IPS DF 4.7 (cell line): ENCODE measurements around the gene EN1.

Source experiments
- DNase-seq: peaks from one replicate; pipeline ENCODE4 v3.0.0-alpha.2; 2013; ENCODE audit warnings: low spot score; ENCODE audit errors: extremely low read depth

The EN1 gene

GRCh38 chr2:118846953-118847761 is at the start of gene EN1:
TSS of gene EN1 (minus strand) at chr2:118847648. CDS start at chr2:118847167, 481 bp downstream.
- no peak for DNase-seq

GRCh38 chr2:118893100-118893499 is 45.7 kb upstream of the EN1 start:
- no peak for DNase-seq

GRCh38 chr2:118889995-118890394 is 42.5 kb upstream of the EN1 start:
- no peak for DNase-seq

DNA sequence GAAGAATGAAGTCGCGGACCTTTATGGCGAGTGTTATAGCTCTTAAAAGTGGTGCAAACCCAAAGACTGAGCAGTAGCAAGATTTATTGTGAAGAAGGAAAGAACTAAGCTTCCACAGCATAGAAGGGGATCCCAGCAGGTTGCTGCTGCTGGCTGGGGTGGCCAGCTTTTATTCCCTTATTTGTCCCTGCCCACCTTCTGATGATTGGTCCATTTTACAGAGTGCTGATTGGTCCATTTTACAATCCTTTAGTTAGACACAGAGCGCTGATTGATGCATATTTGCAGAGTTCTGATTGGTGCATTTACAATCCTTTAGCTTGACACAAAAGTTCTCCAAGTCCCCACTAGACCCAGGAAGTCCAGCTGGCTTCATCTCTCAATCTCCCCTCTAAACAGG is 36.3 kb upstream of the EN1 start:
- no peak for DNase-seq

DNA sequence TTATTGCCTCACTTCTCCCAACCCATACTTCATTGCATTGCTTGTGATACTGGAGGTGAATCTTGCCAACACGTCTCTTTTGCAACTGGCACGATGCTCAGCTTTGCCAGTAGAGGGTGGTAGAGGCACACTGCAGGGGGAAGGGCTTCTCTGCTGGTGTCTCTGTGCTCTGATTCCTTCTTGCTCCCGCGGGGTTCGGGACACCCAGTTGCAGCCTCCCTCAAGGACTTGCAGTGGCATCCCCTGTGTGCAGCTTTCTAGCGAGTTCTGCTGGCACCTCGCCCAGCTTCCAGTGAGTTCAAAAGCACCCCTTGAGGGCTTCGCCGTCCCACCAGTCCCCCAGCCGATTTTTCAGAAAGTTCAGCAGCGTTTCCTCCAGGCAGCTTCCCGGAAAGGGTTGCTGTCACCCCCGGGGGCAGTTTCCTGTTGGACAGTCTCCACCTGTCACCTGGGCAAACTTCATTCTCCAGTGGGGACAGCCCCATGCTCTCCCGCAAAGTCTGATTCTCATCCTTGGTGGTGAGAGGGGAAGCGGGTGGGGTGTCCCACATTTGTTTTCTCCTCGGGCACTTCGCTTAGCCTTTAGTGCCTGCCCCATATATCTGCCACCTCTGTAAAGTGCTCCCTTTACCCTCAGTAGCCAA is 35.4 kb upstream of the EN1 start:
- DNase-seq = no peak

DNA sequence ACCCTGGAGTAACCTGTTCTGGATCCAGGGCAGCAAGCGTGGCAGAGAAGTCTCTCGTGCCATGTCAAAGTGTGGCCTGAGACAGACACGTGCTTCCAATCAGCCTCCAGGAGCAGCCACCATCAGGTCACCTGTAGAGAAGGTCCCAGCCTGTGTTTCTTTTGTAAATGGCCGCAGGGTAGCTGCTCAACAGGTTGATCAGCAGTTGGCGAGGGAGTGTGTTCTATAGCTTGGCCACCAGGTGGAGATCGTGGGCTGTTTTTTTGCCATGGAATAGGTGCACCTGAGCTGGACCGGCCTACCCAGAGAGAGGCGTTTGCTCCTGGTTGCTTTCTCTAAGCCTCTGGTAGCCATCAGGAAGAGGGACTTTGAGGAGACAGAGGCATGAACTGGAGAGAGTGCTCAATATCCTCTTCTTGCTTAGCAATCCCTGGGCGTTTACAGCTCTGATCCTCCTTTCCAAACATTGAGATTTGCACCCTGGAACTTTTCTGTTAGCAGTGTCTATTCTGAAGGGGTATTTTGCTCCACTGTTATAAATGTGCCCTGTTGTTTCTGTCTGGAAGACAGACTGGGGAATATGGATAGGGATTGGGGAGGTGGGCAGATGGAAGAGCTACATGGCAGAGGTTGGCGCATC is 34.2 kb upstream of the EN1 start:
- DNase-seq = no peak

DNA sequence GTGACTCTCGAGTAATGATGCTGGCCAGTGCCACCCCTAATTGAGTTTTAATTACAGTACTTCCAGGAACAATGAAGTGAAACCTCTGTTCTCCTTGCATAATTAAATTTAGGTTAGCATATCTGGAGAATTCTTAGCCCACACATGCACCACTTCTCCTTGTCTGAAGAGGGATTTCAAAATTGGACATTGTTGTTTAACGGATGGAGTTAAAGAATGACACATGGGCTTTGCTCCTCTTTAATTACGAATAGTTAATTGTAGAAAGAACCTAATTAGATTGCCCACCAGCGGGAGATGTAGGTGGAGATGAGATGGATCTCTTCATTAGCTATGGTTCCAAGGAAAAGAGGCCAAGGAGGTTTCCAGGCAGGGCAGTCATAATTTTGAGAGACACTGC is 33.1 kb upstream of the EN1 start:
- DNase-seq = no peak

- no peak for DNase-seq
Observed at GRCh38 chr2:118878531-118879149, 31.2 kb upstream of the EN1 start.

- no peak for DNase-seq
Observed at GRCh38 chr2:118875318-118875717, 27.9 kb upstream of the EN1 start.

GRCh38 chr2:118874324-118874723 is 26.9 kb upstream of the EN1 start:
- no peak for DNase-seq

DNA sequence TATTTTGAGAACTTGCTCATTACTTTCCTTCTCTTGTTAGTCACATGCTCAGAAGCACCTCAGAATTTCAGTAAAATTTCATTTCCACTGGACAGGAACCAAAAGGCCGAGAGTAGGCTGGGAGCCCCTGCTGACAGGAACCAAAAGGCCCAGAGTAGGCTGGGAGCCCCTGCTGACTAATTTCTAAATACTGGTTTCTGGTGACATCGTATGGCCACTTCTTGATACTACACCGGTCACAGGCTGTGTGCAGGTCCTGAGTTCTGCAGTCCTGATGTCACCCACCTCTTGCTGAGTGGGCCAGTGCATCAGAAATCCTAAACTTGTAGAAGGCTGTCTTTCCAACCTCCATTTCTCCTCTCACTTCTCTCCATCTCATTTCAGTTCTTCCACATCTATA is 17.7 kb upstream of the EN1 start:
- no peak for DNase-seq

GRCh38 chr2:118864207-118864606 is 16.8 kb upstream of the EN1 start:
- DNase-seq = no peak

DNA sequence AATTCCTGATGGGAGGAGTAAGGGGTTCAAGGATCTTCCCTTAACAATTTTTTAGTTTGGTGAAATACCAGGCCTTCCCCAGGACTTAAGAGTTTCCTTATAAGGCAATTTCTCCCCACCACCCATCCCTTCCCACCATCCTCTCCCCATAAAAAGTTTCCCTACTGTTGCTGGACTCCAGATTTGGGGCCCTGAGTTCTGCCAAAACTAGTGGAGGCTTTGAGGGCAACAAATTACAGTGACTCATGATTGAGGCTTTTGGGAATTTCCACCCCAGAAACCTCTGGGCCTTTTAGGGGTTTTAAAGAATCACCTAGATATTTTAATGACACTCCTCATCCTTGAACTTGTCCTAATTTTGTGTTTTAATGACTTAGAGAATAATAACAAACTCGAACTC is 14.3 kb upstream of the EN1 start:
- DNase-seq = no peak

DNA sequence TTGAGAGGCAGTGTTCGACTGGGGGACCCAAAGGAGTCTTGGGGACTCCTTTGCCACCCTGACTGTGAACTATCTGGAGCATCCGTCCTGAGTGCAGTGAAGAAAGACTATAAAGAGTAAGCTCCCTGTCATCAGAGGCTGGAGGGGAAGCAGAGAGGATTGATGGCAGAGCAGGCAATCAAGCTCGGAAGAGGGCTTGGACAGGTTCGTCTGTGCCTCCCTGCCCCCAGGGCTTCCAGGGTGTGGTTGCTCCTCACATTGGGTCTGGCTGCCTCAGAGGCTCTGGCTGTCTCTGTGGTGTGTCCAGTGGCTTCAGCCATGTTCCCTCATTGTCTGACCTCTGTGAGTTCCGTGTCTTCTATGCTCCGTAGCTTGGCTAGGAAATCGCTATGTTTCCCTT is 13.8 kb upstream of the EN1 start:
- DNase-seq = no peak

GRCh38 chr2:118860506-118860905 is 13.1 kb upstream of the EN1 start:
- no peak for DNase-seq

- no peak for DNase-seq
Observed at GRCh38 chr2:118859157-118859770, 11.8 kb upstream of the EN1 start.

DNA sequence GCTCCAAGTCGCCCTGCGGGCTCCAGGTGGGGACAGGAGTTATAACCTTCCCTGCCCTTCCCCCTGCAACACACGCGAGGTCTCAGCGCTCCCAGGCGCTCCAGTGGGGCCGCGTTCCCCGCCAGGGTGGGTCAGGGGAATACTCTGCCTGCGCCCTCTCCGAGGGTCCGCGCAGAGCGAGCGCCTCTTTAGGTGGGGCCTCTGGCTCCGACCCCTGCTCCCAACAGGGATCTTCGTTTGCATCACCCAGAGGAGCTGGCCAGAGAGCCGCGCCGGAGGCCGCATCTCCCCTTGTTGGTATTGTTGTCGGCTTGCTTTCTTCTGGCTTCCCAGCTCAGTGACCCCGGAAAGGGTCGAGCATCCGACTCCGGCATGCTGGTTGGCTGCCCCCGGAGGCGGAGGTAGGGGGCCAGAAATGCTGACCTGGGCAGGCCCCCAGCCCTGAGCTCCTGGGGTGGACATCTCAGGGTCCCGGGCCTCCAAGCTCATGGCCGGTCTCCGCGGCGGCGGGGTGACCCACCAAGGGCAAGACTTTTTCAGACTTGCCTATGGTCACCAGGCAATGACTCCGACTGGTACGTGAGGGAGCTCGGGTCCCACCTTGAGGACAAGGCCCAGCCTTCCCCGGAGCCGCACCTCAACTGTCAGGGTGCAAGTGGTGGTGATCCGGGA is 11.2 kb upstream of the EN1 start:
- no peak for DNase-seq

DNA sequence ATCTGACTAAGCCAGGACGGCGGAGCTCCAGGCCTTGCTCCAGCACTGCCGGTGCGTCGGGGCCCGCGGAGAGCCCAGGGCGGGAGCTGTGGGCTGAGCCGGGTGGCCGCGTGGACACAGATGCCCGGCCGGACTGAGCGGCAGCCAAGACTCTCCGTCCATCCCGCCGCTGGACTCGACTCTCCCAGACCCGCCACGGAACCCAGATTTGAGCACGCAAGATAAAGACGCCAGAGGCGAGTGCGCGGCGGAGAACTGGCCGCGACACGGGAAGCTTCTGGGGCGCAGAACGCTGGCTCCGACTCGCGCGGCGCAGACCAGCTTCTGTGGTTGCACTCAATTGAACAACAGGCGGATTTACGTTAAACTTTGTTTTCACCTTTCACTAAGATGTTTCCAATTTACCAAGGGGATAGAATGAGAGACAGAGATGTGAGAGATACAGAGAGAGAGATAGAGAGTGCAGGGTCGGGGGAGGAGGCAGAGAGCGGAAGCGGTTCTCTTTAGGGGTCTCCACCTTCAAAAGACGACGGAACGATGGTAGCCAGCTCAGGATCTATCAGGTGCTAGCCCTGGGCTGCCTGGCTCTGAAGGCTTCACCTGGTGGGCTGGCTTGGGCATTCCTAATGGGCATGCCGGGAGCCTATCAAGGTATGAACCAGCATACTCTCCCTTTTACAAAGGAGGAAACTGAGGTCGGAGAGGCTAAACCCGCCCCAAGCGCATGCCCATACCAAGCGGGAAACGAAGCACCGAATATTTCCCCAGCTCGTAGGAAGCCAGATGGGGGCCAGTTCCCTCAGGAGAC is 10.4 kb upstream of the EN1 start:
- no peak for DNase-seq

DNA sequence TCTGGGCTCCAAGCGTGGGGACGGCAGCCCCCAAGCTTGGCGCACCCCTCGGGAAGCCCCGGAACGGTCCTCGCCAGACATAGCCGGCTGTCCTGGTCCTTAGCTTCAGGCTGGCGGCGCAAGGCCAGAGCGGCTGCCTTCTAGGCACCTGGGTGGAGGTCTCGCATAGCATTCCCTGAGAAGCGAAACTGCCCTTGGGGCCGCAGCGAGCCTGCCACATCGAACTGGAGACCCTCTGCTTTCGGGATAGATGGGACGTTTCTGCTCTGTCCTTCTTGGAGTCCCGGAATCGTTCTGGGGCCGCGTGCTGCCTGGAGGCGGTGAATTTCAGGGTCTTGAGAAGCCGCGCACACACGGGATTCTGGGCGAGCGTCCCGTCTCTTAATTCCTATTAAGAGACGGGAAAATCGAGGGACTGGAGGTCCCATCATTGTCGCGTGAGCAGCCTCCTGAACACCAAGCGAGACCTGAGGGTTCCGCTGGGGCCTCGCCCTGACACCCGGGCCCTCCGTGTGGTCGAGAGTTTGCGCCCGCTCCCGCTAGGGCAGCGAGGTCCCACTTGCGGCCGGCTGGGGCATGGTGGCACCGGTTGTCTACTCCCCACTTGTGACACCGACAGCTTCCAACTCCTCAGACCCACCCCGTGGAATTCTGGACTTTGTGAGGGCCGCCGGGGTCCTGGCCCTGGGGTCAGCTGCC is 9.7 kb upstream of the EN1 start:
- DNase-seq = no peak
